AG04450 (cell line): Measurements from ENCODE around the gene SLC6A4. TPM values are rescaled to one million over a fixed set of nuclear protein-coding genes. Genes with fewer than 3 reads are reported as not detected.

Experiments
- CTCF ChIA-PET: fragments of 300-600, 350-600 bp; formaldehyde crosslinking; extraction: SDS; loops from one replicate; lab custom pipeline; 2022; ENCODE audit warnings: antibody characterized with exemption, inconsistent platforms; lab: Charles Lee
- POLR2A ChIA-PET: fragments of 350-600 bp; formaldehyde crosslinking; extraction: SDS; loops from one replicate; lab custom pipeline; 2021; ENCODE audit warnings: antibody characterized with exemption, inconsistent platforms; lab: Yijun Ruan, JAX
- DNase-seq: peaks from one replicate; pipeline ENCODE4 v3.0.0-alpha.2; 2011; ENCODE audit warnings: low read depth, low spot score
- H3K27ac ChIP-seq: one replicate; pipeline ENCODE4 v1.5.1; 2012; ENCODE audit warnings: low read depth, low read length, control low read depth
- H3K27me3 ChIP-seq: one replicate; pipeline ENCODE4 v1.6.0; 2012; ENCODE audit warnings: low read length; ENCODE audit not compliant: control insufficient read depth, insufficient read depth
- H3K4me3 ChIP-seq: 2 replicates; pipeline ENCODE4 v1.5.1; 2011; ENCODE audit warnings: mild to moderate bottlenecking, low read depth, low read length, control low read depth
- H3K9me3 ChIP-seq: 2 replicates; pipeline ENCODE4 v1.5.1; 2012; ENCODE audit warnings: low read length; ENCODE audit not compliant: control insufficient read depth, insufficient read depth
- polyA plus RNA-seq: library from polyadenylated mRNA; depleted of rRNA; stranded (reverse); fragments of >200 nt; gene quantifications from 2 replicates; pipeline ENCODE4 v1.2.3, GENCODE V29; 2011
- TF ChIP-seq, protein P1 (sequence below): IDR thresholded peaks from 2 replicates; pipeline ENCODE4 v1.5.1; 2011; ENCODE audit warnings: low read depth, low read length, control low read depth, inconsistent platforms

SLC6A4 gene
- polyA plus RNA-seq, 1 experiment = not detected

DNA sequence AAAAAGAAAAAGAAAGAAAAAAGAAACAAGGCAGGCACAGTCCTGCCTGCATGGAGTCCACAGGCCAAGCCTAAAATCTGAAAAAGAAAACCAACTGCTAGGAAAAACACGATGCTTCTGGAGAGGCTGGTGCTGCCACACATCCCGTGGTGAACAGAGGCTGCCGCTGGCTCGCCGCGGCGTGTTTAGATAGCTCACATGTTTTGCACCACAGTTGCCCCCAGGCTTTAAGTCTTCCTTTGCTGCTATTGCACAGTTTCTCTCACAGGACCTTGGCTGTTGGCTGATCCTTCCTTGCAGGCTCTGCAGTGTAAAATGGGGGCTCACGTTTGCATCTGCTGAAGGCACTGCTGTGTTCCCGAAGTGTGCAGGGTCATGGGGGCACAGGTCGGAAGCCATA is 8.6 kb downstream of the SLC6A4 start:
- Histone ChIP-seq H3K4me3 (no peak overlapping the region), H3K27ac (no peak overlapping the region), H3K9me3 (no peaks in the 10 kb centered on the region), H3K27me3 (peaks cover 41% of the 10 kb centered on the region)
- ChIA-PET POLR2A (no interaction called here), CTCF (no interaction called here)
- no peak for DNase-seq
- TF ChIP-seq, protein P1, sequence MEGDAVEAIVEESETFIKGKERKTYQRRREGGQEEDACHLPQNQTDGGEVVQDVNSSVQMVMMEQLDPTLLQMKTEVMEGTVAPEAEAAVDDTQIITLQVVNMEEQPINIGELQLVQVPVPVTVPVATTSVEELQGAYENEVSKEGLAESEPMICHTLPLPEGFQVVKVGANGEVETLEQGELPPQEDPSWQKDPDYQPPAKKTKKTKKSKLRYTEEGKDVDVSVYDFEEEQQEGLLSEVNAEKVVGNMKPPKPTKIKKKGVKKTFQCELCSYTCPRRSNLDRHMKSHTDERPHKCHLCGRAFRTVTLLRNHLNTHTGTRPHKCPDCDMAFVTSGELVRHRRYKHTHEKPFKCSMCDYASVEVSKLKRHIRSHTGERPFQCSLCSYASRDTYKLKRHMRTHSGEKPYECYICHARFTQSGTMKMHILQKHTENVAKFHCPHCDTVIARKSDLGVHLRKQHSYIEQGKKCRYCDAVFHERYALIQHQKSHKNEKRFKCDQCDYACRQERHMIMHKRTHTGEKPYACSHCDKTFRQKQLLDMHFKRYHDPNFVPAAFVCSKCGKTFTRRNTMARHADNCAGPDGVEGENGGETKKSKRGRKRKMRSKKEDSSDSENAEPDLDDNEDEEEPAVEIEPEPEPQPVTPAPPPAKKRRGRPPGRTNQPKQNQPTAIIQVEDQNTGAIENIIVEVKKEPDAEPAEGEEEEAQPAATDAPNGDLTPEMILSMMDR = no peak

DNA sequence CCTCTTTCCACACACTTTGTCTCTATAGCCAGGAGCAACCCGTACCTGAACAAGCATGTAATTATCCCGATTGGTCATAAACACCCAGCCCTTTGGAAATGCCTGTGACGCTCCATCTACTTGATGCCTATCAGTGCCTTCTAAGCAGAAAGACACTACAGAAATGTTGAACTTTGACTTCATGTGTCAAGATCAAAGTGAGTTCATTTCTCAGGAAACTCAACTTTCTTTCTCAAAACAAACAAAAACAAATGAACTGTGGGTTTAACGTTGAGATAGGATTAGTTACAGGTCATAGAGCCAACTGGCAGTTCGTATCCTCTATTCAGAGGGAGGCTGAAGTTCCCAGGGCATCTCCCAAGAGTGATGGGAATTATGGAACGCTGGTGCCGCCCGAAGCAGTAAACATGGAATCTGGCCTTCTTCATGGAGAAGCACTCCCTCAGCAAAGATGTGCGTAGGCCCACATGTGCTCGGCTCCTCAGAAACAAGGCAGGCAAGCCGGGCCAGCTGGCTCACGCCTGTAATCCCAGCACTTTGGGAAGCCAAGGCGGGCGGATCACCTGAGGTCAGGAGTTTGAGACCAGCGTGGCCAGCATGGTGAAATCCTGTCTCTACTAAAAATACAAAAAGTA is 9.5 kb downstream of the SLC6A4 start:
- Histone ChIP-seq H3K4me3 (no peak overlapping the region), H3K27me3 (peaks cover 37% of the 10 kb centered on the region), H3K9me3 (no peaks in the 10 kb centered on the region), H3K27ac (no peak overlapping the region)
- TF ChIP-seq, protein P1 = no peak
- POLR2A ChIA-PET = interaction anchor here (0.5 kb wide), 1 partner anchor 11 kb away, joined by 3 read pairs; no protein-coding TSS in a partner anchor
- no peak for DNase-seq
- CTCF ChIA-PET = no interaction called here

DNA sequence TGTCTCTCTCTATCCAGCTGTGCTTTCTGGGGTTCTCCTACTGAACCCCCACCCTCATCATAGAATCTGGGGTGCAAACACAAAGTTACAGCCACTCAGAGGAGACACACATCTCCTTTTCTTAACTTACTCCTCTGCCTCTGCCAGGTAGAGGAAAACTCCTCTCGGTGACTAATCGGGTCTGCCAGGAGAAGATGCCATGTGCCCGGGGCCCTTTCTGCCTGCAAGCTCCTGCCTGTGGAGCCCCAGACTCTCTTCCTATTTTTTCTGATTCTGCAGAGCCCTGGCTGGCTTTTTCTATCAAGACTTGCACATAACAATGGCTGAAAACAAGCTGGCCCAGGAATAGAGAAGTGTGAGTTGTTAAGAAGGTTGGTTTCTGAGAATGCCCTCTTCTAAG is 10.4 kb downstream of the SLC6A4 start:
- Histone ChIP-seq H3K9me3 (no peaks in the 10 kb centered on the region), H3K27me3 (peaks cover 37% of the 10 kb centered on the region), H3K4me3 (no peak overlapping the region), H3K27ac (no peak overlapping the region)
- ChIA-PET CTCF (no interaction called here), POLR2A (interaction anchor here (0.5 kb wide), 1 partner anchor 12 kb away, joined by 3 read pairs; no protein-coding TSS in a partner anchor)
- TF ChIP-seq, protein P1 = no peak
- no peak for DNase-seq

DNA sequence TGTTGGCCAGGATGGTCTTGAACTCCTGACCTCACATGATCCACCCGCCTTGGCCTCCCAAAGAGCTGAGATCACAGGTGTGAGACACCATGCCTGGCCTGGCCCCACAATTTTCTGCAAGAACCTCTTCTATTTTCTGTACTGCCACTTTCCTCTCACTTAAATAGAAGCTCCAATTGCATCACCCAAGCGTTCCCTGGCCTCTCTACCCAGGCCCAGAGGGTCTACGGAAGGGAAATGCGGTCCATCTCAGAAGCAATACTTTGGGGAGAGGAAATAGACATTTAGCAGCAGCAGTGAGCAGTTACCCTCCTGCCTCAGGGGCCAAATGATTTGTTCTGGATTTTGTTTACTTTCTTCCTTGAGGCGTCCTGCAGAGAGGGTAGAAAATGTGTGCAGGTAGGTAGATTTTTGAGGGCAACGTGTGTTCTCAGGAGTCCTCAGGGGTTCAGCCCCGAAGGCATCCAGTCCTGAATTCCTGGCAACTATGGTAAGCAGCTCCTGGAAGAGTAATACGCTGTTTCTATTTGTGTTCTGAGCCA is 11.0 kb downstream of the SLC6A4 start:
- DNase-seq = no peak
- Histone ChIP-seq H3K4me3 (no peak overlapping the region), H3K27me3 (peaks cover 39% of the 10 kb centered on the region), H3K27ac (no peak overlapping the region), H3K9me3 (no peaks in the 10 kb centered on the region)
- TF ChIP-seq, protein P1 = no peak
- CTCF ChIA-PET = interaction anchor here (1.6 kb wide), 1 partner anchor 12 kb away, joined by 3 read pairs; no protein-coding TSS in a partner anchor
- POLR2A ChIA-PET = no interaction called here

DNA sequence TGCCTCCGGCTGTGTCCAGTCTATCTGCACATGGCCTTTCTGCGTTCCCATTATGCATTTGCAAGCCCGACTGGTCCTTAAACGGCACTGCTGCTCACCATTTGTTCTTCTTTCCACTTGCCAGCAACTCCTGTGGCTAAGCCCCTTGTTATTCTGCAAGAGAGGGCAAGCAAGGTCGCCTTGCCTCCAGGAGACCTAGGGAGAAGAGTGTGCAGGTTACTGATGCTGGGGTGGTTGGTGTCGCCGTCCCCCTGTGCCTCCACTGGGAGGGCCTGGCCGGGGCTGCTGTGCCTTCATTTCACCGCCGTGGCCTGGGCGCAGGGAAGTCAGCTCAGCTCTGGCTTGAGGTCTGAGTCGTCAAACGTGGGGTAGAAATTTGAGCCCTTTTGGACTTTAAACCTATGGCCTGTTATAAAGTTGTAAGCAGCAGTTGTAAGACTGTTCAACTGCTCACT is 12.7 kb downstream of the SLC6A4 start:
- Histone ChIP-seq H3K27ac (no peak overlapping the region), H3K9me3 (no peaks in the 10 kb centered on the region), H3K4me3 (no peak overlapping the region), H3K27me3 (peaks cover 49% of the 10 kb centered on the region)
- DNase-seq = no peak
- TF ChIP-seq, protein P1 = no peak
- ChIA-PET POLR2A (no interaction called here), CTCF (interaction anchor here (1.3 kb wide), 1 partner anchor 97 kb away, joined by 5 read pairs; no protein-coding TSS in a partner anchor)
